K562 (cell line): ENCODE data around the gene VRK1. TPM values are rescaled to one million over a fixed set of nuclear protein-coding genes. Genes with fewer than 3 reads are reported as not detected.

ENCODE experiments used
- ATAC-seq: fragments of 200-7000 bp; cut with Tn5 transposase; 3 replicates; pipeline ENCODE4 v1.9.1; 2020; ENCODE audit warnings: moderate library complexity
- BruUV-seq: library from RNA; stranded (reverse); fragments of 400-500 nt; replicated peaks from 2 replicates; lab custom pipeline; 2021; lab: Mats Ljungman, UMichigan
- CTCF ChIA-PET: fragments of 300-600 bp; formaldehyde crosslinking; extraction: SDS; loops from one replicate; lab custom pipeline; 2021; ENCODE audit warnings: low intra/inter-chr PET ratio; lab: Yijun Ruan, JAX
- POLR2A ChIA-PET: fragments of 300-600, 350-650 bp; sonication (Branson Sonifier 250); formaldehyde crosslinking; extraction: SDS; loops from one replicate; lab custom pipeline; 2021; ENCODE audit warnings: antibody characterized with exemption, inconsistent platforms; lab: Yijun Ruan, JAX
- DNase-seq, 4 experiments: peaks; one replicate each; pipeline versions ENCODE4 v3.0.0 to v3.0.0-alpha.2; 2011 to 2018; ENCODE audit warnings: low spot score in 3 of 4, mixed read lengths in 3 of 4; ENCODE audit errors: extremely low read depth in 1 of 4
- FAIRE-seq: peaks from 2 replicates; lab custom pipeline; 2011; peaks lifted over from hg19 to GRCh38; lab: Jason Lieb, UNC
- H2AFZ ChIP-seq: 2 replicates; pipeline ENCODE4 v1.6.0; 2011; ENCODE audit warnings: low read depth, low read length, control low read depth, inconsistent platforms
- H3K27ac ChIP-seq: fragments of 200-600 bp; 3 replicates; pipeline ENCODE4 v1.8.0; 2011; ENCODE audit warnings: low read depth, mild to moderate bottlenecking, control low read depth, inconsistent platforms, low read length, moderate library complexity, mixed read lengths; ENCODE audit errors: extremely low read depth
- H3K27me3 ChIP-seq, 2 experiments: fragments of 300-600 bp in 1 of 2; 2 replicates in 1 of 2; 3 replicates in 1 of 2; pipeline versions ENCODE4 v1.6.0 to v1.8.0; 2011; ENCODE audit warnings: inconsistent platforms in 2 of 2, low read length in 2 of 2, mild to moderate bottlenecking in 1 of 2, mixed read lengths in 1 of 2, moderate library complexity in 1 of 2; ENCODE audit not compliant: control insufficient read depth in 2 of 2, insufficient read depth in 2 of 2
- H3K36me3 ChIP-seq: fragments of 300-600 bp; 3 replicates; pipeline ENCODE4 v1.8.0; 2011; ENCODE audit warnings: mild to moderate bottlenecking, low read length, inconsistent platforms; ENCODE audit not compliant: control insufficient read depth, insufficient read depth
- H3K4me1 ChIP-seq, 2 experiments: fragments of 200-600 bp in 1 of 2; replicated peaks in 1 of 2; 2 replicates in 1 of 2; 3 replicates in 1 of 2; pipeline versions ENCODE4 v1.5.1 to v1.8.0; 2011; ENCODE audit warnings: inconsistent platforms in 2 of 2, low read length in 2 of 2, mild to moderate bottlenecking in 1 of 2, mixed read lengths in 1 of 2, moderate library complexity in 1 of 2; ENCODE audit not compliant: control insufficient read depth in 2 of 2, insufficient read depth in 2 of 2
- H3K4me2 ChIP-seq: 2 replicates; pipeline ENCODE4 v1.6.1; 2011; ENCODE audit warnings: low read length, control low read depth, inconsistent platforms, mixed read lengths; ENCODE audit not compliant: insufficient read depth
- H3K4me3 ChIP-seq: fragments of 200-600 bp; sonication (generic), shearing (Covaris generic); 2 replicates; pipeline ENCODE4 v1.5.1; 2016; ENCODE audit warnings: control low read depth, inconsistent platforms
- H3K79me2 ChIP-seq: fragments of 200-600 bp; 3 replicates; pipeline ENCODE4 v1.8.0; 2011; ENCODE audit warnings: low read length, inconsistent platforms; ENCODE audit not compliant: control insufficient read depth, insufficient read depth
- H3K9ac ChIP-seq, 2 experiments: 2 replicates each; pipeline versions ENCODE4 v1.6.0 to v1.6.1; 2011; ENCODE audit warnings: low read depth in 2 of 2, low read length in 2 of 2, control low read depth in 1 of 2, inconsistent platforms in 1 of 2, mild to moderate bottlenecking in 1 of 2, mixed read lengths in 1 of 2; ENCODE audit not compliant: insufficient read depth in 1 of 2
- H3K9me1 ChIP-seq: one replicate; pipeline ENCODE4 v1.6.0; 2011; ENCODE audit warnings: inconsistent platforms, mild to moderate bottlenecking, low read length, moderate library complexity; ENCODE audit not compliant: control insufficient read depth, insufficient read depth
- H3K9me3 ChIP-seq: replicated peaks from 2 replicates; pipeline ENCODE4 v1.5.1; 2011; ENCODE audit warnings: low read depth, low read length, inconsistent platforms; ENCODE audit not compliant: control insufficient read depth, insufficient read depth
- H4K20me1 ChIP-seq: replicated peaks from 2 replicates; pipeline ENCODE4 v1.6.1; 2011; ENCODE audit warnings: low read length, inconsistent platforms, mixed read lengths; ENCODE audit not compliant: control insufficient read depth, insufficient read depth
- CREM ChIP-seq: IDR thresholded peaks from 2 replicates; pipeline ENCODE4 v1.6.1; 2014; ENCODE audit warnings: antibody characterized with exemption, low read depth
- GATAD2A ChIP-seq: fragments of 450-650 bp; IDR thresholded peaks from 2 replicates; pipeline ENCODE4 v1.6.1; 2017
- MYC ChIP-seq, 2 experiments: fragments of 250-450 bp in 1 of 2; sonication (Bioruptor Pico) in 1 of 2; IDR thresholded peaks; 2 replicates each; pipeline versions ENCODE4 v1.5.1 to v1.6.1; 2012 to 2021; ENCODE audit warnings: low read depth in 2 of 2, borderline replicate concordance in 1 of 2, improper control_type of control experiment in 1 of 2, low read length in 1 of 2, mild to moderate bottlenecking in 1 of 2, moderate library complexity in 1 of 2
- POLR2H ChIP-seq: IDR thresholded peaks from 2 replicates; pipeline ENCODE4 v1.6.1; 2016; ENCODE audit warnings: missing genetic modification characterization, low read depth, mild to moderate bottlenecking, control low read depth, missing compliant biosample characterization, moderate library complexity
- TFAM ChIP-seq: fragments of 250-450 bp; sonication (Bioruptor Pico); conservative IDR thresholded peaks from 2 replicates; pipeline ENCODE4 v1.5.0; 2021; ENCODE audit warnings: mild to moderate bottlenecking, moderate library complexity
- ZBTB17 ChIP-seq: fragments of 450-650 bp; formaldehyde crosslinking; IDR thresholded peaks from 2 replicates; pipeline ENCODE4 v1.4.0; 2020; ENCODE audit warnings: mild to moderate bottlenecking
- ZNF586 ChIP-seq: fragments of 450-650 bp; formaldehyde crosslinking; conservative IDR thresholded peaks from 2 replicates; pipeline ENCODE4 v1.4.0; 2020; ENCODE audit warnings: mild to moderate bottlenecking, moderate library complexity
- WGBS: fragments of 100-300 bp; shearing (Covaris generic); methylation state at CpG from one replicate; pipeline ENCODE4 v1.1.6; 2016; ENCODE audit warnings: low coverage, mixed read lengths; ENCODE audit not compliant: insufficient coverage; ENCODE audit errors: missing lambda C conversion rate; 5-methylcytosine and 5-hydroxymethylcytosine counted together
- in situ Hi-C: fragments of 300-500 bp; cut with MboI; formaldehyde crosslinking; loops from 4 replicates; pipeline ENCODE4 v1.15.0; 2018; ENCODE audit warnings: inconsistent platforms, mixed read lengths
- intact Hi-C: fragments of 100-400 bp; cut with micrococcal nuclease; formaldehyde crosslinking; loops from 2 replicates; pipeline ENCODE4 v1.14.2; 2022
- polyA plus RNA-seq, 8 experiments: library from polyadenylated mRNA; depleted of rRNA in 4 of 8; stranded (reverse) in 5 of 8; unstranded in 3 of 8; fragments of >200 nt; fragmentation: Nextera tagmentation in 2 of 8; fragmentation: Illumina TruSeq in 1 of 8; extraction: Ambion mirVana in 2 of 8; extraction: Trizol in 1 of 8; gene quantifications; 2 replicates each; pipeline versions ENCODE4 v1.2.1 to v1.2.3, GENCODE V29; 2011 to 2014; ENCODE audit warnings: inconsistent platforms in 1 of 8, missing spikeins in 1 of 8
- total RNA-seq, 7 experiments: library from RNA; depleted of rRNA in 6 of 7; stranded (reverse); fragments of >200 nt in 6 of 7; fragmentation: Illumina TruSeq in 2 of 7; extraction: Trizol in 2 of 7; gene quantifications; 2 replicates each; pipeline versions ENCODE4 v1.2.1 to v1.2.3, GENCODE V29; 2011 to 2021; ENCODE audit warnings: low replicate concordance in 1 of 7

VRK1 gene
- total and polyA plus RNA-seq, 9 of the 15 experiments (the other 6 are each of a cell fraction or from before 2014, with no cell fraction given) = 83.6 to 177 (median 116) TPM

DNA sequence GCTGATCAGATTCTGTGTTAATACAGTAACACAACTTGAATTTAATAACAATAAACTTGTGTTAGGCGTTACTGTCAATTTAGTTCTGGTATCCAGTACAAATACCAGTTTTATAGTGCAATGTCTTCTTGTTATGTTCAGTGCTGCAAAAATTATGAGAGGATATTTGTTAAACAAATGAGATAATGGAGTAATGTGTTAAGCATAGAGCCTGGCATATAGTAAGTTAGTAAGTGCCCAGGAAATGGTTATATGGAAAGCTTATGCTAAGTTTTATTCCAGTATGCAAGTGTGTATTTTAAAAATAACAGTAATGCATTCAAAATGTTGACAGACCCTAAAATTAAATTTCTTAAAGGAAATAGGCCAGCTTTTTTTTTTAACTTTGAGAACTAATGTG lies 1.8 kb downstream of the VRK1 start:
- WGBS = 20% methylated on average over 1 of the region's 1 CpG
- Histone ChIP-seq H4K20me1 (peaks cover 26% of the 10 kb centered on the region), H3K4me3 (peak overlapping the region; percentile 70), H3K4me1 (peaks cover 17 to 32% of the 10 kb centered on the region in 2 experiments), H3K9me3 (no peaks in the 10 kb centered on the region), H3K27ac (no peak overlapping the region), H3K4me2 (peak overlapping the region; percentile 94), H3K9me1 (no peaks in the 10 kb centered on the region), H3K79me2 (peaks cover 68% of the 10 kb centered on the region), H3K27me3 (no peaks in the 10 kb centered on the region), H2AFZ (no peak overlapping the region), H3K36me3 (no peaks in the 10 kb centered on the region), H3K9ac (peak overlapping the region in 1 of 2 experiments; percentile 83; a peak in 2 of 4 replicates)
- in situ Hi-C loops = no loop called here
- no peak for DNase-seq
- CTCF ChIA-PET = no interaction called here
- FAIRE-seq = no peak
- POLR2A ChIA-PET = interaction anchor here (0.6 kb wide), 2 partner anchors 10 to 193 kb away, joined by 3 read pairs; no protein-coding TSS in a partner anchor
- TF ChIP-seq POLR2H (tag) = 0 out of 2 replicates have a peak, but pooled peaks have one; percentile 22
- no peak for TF ChIP-seq GATAD2A
- TF ChIP-seq TFAM = no peak
- no peak for TF ChIP-seq MYC (IDR thresholded peaks at IDR 0.05; ENCODE audit: low read depth, low read length)
- TF ChIP-seq MYC (CRISPR knock-in tag; IDR thresholded peaks at IDR 0.05; ENCODE audit: borderline replicate concordance, low read depth) = no peak
- no peak for TF ChIP-seq CREM
- TF ChIP-seq ZNF586 = no peak
- TF ChIP-seq ZBTB17 (CRISPR knock-in tag) = no peak
- TSS peak; percentile 42 for BruUV-seq
- no peak for ATAC-seq
- intact Hi-C loops = no loop called here
